GM18909 (cell line): ENCODE results near the gene CC2D2A.

ENCODE experiments used
- ATAC-seq: cut with Tn5 transposase; IDR thresholded peaks from one replicate; pipeline ENCODE4 v1.9.1; 2021; ENCODE audit warnings: mild to moderate bottlenecking; ENCODE audit not compliant: unreplicated experiment, poor library complexity

The CC2D2A gene

DNA sequence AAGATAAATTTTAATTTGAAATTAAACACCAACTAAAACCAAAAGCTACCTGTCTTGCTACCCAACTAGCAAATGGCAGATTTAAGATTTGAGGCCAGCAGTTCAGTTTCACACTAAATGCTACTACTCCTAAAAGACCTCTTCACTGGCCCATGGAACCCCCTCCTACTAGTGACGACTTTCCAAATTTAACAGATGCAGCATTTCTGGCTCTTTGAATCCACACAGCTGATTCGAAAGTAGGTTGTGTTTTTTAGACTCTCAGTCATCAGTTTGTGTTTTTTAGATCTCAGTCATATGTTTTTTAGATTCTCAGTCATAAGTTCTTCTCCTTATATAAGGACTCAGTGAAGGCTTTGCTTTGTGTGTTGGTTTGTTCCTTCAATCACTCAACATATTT lies 11.1 kb upstream of the CC2D2A start:
- ATAC-seq = no peak

DNA sequence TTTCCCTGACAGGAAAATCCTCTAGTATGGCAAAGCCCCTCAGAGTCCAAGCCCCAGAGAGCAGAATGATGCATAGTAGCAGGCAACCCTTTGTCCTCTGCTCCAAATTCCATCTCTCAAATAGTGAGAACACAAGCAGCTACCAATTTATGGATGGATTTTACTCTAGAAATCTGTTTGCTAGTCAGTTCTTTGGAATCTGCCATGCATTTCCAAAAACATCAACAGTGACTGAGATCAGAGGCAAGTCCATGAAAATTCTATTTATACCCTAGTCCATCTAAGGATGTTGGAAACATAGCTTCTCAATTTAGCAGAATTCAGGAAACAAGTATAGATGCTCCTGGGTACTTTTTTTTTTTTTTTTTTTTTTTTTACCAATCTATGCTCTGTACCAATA lies 10.0 kb upstream of the CC2D2A start:
- ATAC-seq = no peak

DNA sequence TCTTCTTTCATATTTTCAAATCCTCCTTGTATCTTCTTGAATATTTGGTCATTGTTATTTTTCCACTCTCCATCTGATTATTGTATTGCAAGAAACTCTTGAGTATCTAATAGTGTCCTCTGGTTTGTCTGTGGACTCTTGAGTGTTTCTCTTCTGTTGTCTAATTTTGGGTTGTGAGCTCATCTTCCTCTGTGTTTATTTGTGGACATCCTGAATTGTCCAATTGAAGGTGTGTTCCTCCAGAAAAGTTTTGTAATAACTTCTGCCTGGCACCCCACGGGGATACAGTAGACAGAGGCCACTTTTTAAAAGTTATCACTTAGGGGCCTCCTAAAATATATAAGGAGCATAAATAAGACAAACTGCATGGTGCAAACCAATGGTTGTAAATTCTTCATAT lies 3.1 kb upstream of the CC2D2A start:
- ATAC-seq = no peak

DNA sequence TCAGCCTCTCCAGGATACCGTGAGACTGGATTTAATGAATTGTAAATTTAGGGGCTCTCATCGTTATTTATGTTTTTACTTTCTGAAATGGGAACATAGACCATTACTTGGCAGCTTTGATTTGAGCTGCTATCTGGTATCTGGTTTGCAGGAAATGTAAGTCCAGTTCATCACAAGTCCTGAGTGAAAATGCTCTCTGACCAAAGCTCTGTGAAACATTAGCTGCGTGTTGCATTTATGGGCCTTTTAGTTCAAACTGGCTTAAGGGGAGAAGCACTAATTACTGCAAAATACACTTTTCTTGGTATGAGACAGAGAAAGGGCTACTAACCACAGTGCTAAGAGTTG lies 420 bp downstream of the CC2D2A start:
- ATAC-seq = no peak

- no peak for ATAC-seq
These were observed 6.7 kb downstream of the CC2D2A start for GRCh38 chr4:15476396-15476795.

GRCh38 chr4:15478724-15479088 lies 9.0 kb downstream of the CC2D2A start:
- ATAC-seq = no peak

DNA sequence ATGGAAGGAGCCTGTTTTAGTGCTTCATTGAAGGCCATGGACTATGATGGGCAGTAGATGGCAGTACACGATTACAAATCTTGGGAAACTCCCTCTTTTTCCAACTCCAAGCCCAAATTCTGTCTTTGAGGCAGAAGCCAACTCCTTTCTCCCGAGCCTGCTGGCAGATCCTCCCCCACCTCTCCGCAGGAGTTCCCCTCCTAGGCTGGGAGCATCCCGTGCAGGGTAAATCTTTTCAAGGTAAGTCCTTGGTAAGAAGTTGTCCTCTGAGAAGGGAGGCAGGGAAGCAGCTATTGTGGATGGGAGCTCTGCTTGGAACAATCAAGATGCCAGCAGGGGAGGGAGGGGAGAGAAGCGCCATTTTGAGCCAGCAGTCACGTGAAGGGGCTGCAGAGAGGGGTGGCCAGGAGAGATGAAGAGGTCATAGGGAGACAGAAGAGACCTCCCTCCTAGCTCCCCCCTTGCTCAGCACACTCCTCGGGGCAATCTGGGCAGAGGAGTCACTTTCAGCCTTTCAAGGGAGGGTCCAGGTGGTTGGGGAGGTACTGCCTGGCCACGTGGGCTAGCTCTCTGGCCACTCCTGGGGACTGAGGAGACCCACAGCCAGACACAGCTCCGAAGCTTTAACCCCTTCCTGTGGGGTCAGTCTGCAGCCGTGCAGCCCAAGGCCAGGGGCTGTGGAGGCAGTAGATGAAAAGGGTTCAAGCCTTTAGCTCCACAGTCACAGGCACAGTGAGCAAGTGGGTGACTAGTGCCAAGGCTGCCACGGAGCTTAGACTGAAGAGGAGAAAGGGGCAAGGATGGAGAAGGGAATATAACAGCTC lies 9.6 kb downstream of the CC2D2A start:
- no peak for ATAC-seq

- no peak for ATAC-seq
These were observed 10.2 kb downstream of the CC2D2A start for GRCh38 chr4:15479913-15480185.

DNA sequence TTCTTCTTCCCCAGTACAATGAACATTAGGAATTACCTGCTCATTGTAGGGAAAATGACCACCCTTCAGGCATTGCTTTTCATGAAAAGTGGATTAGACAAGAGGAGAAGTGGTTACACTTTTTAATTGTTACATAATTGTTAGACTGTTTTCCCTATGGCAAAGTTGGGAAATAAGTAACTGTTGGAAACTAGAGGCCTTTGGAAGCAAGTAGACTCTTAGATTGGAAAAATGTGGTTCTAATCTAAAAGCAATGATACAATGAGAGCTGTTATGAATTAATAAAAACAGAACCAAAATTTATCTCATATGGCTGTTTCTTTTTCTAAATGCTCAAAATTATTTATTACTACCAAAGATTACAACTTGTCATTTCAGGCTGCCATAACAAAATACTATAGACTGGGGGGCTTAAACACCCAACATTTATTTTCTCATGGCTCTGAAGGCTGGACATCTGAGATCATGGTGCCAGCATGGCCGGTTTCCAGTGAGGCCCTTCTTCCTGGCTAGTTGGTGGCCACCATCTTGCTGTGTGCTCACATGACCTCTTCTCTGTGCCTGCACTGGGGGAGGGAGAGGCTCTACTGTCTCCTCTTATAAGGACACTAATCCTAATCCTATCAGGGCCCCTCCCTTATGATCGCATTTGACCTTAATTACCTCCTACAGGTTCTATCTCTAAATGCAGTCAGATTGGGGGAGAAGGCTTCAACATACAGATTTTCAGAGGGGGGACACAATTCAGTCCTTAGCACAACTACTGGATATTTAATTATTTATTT lies 12.5 kb downstream of the CC2D2A start:
- no peak for ATAC-seq

- no peak for ATAC-seq
These were observed 13.2 kb downstream of the CC2D2A start for GRCh38 chr4:15482842-15483241.

DNA sequence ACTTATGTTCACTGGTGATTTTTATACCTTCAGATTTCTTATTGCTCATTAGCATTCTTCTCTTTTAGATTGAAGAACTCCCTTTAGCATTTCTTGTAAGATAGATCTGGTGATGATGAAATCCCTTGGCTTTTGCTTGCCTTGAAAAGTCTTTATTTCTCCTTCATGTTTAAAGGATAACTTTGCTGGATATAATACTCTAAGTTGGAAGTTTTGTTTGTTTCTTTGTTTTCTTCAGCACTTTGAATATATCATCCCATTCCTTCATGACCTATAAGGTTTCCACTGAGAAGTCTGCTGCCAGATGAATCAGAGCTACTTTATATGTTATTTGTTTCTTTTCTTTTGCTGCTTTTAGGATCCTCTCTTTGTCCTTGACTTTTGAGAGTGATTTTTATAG lies 18.5 kb downstream of the CC2D2A start:
- no peak for ATAC-seq

DNA sequence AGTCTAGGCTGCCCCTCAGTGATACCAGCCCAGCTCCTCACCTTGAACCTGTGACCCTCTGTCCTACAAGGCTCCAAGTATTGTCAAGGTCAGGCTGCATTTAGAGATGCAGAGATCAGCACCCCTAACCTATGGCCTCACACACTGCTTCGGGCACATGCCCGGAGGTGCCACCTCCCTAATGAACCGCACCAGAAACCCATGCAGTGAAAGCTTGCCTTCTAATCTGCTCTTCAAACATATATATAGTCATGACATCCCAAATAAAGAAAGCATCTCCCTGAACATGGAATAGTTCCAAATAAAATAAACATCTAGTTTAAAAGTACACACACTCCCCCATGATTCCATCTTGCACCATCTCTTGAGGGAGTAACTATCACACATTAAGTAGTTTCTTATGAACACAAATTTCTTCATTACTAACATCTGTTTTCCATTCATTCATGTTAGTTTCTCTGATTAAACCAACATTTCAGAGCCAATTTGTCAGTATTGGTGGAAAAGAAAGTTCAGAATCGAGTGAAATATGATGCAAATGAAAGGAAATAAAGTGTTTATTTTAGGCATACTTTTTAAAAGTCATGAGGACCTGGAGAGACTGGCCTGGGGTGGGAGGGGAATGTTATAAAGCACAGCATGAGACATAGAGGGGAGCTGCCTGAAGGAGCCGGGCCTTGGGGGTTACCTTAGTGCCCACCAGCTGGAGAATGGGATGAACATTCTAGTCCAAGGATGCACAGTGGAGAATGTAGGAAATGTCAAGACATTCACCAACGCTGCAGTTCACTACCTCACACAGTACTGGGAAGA lies 19.2 kb downstream of the CC2D2A start:
- no peak for ATAC-seq

- ATAC-seq = no peak
These were observed 19.9 kb downstream of the CC2D2A start for GRCh38 chr4:15489551-15489950.

- ATAC-seq = no peak
These were observed 23.7 kb downstream of the CC2D2A start for GRCh38 chr4:15493411-15493810.

DNA sequence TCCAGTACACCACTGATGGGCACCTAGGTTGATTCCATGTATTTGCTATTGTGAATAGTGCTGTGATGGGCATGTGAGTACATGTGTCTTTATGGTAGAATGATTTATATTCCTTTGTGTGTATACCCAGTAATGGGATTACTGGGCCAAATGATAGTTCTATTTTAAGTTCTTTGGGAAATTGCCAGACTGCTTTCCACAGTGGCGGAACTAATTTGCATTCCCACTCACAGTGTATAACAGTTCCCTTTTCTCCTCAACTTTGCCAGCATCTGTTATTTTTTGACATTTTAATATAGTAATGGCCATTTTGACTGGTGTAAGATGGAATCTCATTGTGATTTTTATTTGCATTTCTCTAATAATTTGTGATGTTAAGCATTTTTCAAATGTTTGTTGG lies 25.9 kb downstream of the CC2D2A start:
- ATAC-seq = no peak

DNA sequence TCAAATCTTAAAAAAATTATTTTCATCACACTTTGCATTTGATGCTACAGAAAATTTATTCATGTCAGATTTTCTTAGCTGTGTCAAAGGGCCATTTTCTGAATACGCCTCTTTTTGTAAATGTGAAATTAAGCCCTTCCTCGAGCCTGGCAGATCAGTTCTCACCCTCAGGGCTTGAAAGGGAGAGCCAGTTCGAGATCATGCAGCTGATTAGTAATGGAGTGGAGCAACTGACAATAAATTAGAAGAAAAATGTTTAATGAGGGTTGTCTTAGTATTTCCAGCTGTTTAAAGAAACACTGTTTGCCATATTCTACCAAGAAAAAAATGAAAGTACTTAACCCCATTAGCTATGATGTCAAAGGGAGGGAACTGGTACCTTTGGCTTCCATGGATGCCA lies 28.7 kb downstream of the CC2D2A start:
- no peak for ATAC-seq

DNA sequence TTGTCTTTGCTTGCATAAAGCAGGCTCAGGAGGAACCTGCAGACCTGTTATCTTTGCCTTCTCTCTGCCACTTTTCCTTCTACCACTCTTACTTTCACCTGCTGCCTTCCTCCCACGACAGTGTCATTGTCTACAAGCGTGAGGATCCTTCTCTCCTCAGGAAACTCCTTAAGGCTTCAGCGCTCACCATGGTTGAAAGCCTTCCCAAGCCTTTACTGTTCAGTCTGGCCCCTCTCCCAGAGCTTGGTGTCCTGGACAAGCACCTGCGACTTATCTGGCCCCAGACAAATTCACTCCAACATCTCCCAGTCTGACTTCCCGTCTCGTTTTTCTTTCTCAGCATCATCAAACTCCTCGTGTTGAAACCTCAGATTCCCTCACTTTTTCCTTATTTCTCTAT lies 31.0 kb downstream of the CC2D2A start:
- no peak for ATAC-seq

DNA sequence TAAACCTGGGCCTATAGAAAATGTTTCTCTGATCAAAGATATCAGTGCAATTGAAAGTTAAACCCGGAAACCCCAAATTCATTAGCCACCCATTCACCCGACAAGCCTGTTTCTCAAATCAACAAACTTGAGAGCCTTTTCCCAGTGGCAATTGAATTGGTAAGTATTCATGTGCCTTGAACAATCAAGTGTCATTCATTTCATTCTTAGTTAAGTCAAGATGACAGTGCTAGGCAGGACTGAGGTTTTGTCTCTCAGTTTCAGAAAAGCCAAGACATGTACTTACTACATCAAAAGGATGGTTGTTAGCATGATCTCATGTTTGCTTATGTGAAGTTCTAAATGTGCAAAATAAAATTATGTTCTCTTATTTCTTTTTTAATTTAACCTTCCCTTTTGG lies 32.3 kb downstream of the CC2D2A start:
- ATAC-seq = no peak

DNA sequence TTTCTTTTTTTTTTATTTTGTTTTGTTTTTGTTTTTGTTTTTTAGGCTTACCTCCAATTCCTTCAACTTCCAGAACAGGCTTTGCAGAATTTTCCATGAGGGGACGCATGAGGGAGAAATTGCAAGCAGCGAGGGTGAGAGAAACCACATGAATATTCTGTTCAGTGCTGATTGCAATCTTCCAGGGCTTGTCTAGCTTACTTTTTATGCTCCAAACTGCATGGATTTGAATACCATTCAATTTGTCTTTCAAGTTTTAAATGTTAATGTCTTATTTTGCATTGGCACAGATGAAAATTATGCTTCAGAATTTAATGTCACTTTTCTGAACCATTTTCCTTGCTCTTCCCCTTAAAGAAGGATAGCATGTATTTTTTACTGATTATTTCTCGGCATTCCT lies 32.7 kb downstream of the CC2D2A start:
- no peak for ATAC-seq

DNA sequence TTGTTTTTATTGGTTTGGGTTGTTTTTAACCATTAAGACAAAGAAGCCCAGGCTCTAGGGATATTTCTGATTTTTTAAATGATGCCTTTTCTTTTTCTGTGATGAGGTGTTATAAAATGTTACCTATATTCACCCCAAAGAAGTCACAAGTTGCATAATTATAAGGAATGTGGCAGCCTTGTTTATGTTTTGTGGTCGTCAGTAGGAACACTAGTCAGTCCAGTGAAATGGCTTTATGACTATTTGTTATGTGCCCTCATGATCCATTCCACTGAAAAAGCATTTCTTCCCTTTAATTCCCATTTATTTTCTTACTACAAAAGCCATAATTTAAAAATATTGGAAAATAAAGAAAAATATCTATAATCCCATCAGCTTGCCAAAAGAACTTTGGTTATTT lies 34.4 kb downstream of the CC2D2A start:
- no peak for ATAC-seq

DNA sequence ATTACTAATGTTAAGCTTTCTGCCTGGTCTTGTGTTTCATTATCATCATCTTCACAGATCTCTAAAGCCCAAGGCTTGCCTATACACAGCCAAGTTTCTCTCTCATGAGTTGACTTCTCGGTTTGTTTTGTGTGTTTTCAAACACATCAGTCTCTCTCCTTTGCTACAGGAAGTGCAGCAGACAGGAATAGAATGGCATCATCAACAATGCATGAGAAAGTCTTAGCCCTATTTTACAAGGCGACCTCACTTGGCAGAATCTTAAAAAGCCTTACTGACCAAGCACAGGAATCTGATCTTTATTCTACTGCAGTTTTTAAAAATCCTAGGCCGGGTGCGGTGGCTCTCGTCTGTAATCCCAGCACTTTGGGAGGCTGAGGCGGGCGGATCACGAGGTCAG lies 36.8 kb downstream of the CC2D2A start:
- ATAC-seq = no peak
